ENCODE data around the gene MAP7.
"Not testable (repeated sequence)": the region's sequence is repeated elsewhere in the genome, so short reads cannot be mapped to it uniquely, and the experiment has no call there.

MAP7 gene

DNA sequence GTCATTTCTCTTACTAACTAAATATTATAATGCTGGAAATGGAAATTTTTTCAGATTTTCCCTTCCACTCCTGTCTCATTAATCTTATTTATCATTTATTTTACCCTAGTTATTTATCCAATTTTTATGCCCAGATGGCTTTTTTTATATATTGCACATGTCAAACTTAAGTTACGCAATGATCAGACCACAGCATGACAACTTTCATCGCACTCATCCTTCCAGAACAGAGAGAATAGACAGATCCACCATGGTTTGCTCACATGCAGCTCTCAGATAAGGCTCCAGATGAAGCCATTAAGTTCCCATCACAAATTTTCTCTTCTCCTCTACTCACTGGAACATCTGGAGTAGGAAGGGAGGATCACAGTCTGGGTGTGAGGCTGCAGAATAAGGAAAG, 48.7 kb downstream of the MAP7 start:
- TF ChIP-seq, protein P1, sequence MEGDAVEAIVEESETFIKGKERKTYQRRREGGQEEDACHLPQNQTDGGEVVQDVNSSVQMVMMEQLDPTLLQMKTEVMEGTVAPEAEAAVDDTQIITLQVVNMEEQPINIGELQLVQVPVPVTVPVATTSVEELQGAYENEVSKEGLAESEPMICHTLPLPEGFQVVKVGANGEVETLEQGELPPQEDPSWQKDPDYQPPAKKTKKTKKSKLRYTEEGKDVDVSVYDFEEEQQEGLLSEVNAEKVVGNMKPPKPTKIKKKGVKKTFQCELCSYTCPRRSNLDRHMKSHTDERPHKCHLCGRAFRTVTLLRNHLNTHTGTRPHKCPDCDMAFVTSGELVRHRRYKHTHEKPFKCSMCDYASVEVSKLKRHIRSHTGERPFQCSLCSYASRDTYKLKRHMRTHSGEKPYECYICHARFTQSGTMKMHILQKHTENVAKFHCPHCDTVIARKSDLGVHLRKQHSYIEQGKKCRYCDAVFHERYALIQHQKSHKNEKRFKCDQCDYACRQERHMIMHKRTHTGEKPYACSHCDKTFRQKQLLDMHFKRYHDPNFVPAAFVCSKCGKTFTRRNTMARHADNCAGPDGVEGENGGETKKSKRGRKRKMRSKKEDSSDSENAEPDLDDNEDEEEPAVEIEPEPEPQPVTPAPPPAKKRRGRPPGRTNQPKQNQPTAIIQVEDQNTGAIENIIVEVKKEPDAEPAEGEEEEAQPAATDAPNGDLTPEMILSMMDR (IDR thresholded peaks at IDR 0.05; ENCODE audit: insufficient read depth, low read length, missing control alignments), result no peak
- no peak overlapping the region for H3K4me3 ChIP-seq (ENCODE audit: low read depth, low read length)
- ChIA-PET POLR2A (no interaction called here), CTCF (no interaction called here)
- no peak for DNase-seq (ENCODE audit: low read depth, low spot score)

- ChIA-PET POLR2A (no interaction called here), CTCF (no interaction called here)
- TF ChIP-seq, protein P1 (IDR thresholded peaks at IDR 0.05; ENCODE audit: insufficient read depth, low read length, missing control alignments), result no peak
- no peak for DNase-seq (ENCODE audit: low read depth, low spot score)
- H3K4me3 ChIP-seq (ENCODE audit: low read depth, low read length), result no peak overlapping the region
These were observed 49.1 kb downstream of the MAP7 start for GRCh38 chr6:136501096-136501495.

DNA sequence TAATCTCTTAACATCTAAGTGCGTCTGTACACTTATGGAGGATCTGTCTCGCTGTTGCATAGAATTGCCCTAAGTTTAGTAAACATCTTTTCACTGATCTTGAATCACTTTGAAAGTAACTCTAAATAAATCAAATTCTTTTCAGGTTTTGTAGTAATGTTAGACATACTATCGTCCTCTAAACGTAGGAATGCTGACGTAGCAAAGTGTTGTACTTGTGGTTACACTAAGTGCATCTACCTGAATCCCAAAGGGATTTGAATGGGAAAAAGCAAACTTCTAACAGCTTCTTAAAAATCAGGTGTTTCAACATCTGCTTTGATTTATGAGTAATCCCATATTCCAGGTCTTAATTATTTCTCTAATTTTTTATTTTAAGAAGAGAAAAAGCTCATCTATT, 49.8 kb downstream of the MAP7 start:
- ChIA-PET POLR2A (no interaction called here), CTCF (no interaction called here)
- H3K4me3 ChIP-seq (ENCODE audit: low read depth, low read length), result no peak overlapping the region
- no peak for DNase-seq (ENCODE audit: low read depth, low spot score)
- TF ChIP-seq, protein P1 (IDR thresholded peaks at IDR 0.05; ENCODE audit: insufficient read depth, low read length, missing control alignments), result no peak

DNA sequence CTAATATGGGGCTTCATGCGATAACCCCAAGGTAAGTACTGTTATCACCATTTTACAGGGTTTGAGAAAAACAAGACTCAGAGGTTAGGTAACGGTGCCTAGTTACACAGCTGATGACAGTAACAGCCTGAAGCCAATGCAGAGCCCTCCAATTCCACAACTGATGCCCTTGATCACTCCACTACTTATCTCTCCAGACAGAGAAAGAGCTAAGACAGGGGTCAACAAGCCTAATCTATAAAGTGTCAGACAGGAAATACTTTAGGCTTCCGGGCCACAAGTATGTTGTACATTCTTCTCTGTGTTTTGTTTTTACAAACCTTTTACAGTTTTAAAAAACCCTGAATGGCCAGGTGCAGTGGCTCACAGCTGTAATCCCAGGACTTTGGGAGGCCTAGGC, 50.9 kb downstream of the MAP7 start:
- POLR2A ChIA-PET, result no interaction called here
- H3K4me3 ChIP-seq (ENCODE audit: low read depth, low read length), result no peak overlapping the region
- DNase-seq (ENCODE audit: low read depth, low spot score), result no peak
- TF ChIP-seq, protein P1 (IDR thresholded peaks at IDR 0.05; ENCODE audit: insufficient read depth, low read length, missing control alignments), result no peak
- CTCF ChIA-PET, result interaction anchor here (0.7 kb wide), 1 partner anchor 925 kb away, joined by 4 read pairs; no protein-coding TSS in a partner anchor

DNA sequence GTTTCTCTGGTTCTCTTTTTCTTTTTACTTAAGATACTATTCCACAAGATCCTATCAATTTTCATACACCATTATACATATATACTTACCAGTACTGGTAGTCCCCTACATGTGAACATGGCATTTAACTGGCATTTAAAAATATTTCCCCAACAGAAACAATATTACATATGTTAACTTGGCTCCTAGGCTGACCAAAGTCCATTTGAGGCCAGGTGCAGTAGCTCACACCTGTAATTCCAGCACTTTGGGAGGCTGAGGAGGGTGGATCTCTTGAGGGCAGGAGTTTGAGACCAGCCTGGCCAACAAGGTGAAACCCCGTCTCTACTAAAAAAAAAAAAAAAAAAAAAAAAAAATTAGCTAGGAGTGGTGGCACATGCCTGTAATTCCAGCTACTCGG, 53.8 kb downstream of the MAP7 start:
- DNase-seq (ENCODE audit: low read depth, low spot score); CTCF ChIA-PET; POLR2A ChIA-PET; H3K4me3 ChIP-seq (ENCODE audit: low read depth, low read length): not testable (repeated sequence)

DNA sequence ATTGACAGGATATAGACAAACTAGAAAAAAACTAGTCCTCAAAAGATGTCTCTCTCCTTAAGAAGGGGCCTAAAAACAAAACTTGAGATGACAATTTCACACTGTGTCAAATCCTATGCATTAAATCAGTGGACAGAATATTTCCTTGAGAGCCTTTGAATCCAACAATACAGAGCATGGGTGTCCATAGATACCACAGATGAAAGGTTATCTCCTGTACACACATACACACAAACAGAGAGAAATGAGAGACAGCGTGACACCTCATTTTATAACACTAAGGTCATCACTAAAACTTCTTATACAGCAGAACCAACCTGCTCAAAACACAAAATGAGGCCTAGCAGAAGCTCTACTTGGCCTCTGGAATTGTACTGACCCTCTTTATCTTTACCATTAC, 55.5 kb downstream of the MAP7 start:
- CTCF ChIA-PET, result no interaction called here
- POLR2A ChIA-PET, result interaction anchor here (0.5 kb wide), 1 partner anchor 277 kb away, joined by 5 read pairs; no protein-coding TSS in a partner anchor
- H3K4me3 ChIP-seq (ENCODE audit: low read depth, low read length), result no peak overlapping the region
- DNase-seq (ENCODE audit: low read depth, low spot score), result no peak
- TF ChIP-seq, protein P1 (IDR thresholded peaks at IDR 0.05; ENCODE audit: insufficient read depth, low read length, missing control alignments), result no peak

DNA sequence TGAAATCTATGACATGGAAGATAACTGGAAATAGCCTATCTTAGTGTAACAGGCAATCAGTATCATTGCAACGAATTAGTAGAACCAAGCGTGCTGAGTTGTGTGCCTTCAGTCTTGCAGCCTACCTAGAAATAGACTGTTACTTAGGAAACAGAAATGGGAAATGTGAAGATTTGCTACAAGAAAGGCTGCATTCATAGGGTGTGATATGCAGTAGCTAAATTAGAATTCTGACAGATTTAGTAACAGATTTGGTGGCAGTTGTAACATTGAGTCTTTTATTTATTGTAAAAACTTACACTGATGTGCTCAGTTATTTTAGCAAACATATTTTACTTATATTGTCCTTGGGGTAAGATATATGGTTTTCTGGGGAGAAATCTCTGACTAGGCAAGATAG, 56.2 kb downstream of the MAP7 start:
- TF ChIP-seq, protein P1 (IDR thresholded peaks at IDR 0.05; ENCODE audit: insufficient read depth, low read length, missing control alignments), result no peak
- DNase-seq (ENCODE audit: low read depth, low spot score), result no peak
- ChIA-PET POLR2A (no interaction called here), CTCF (no interaction called here)
- no peak overlapping the region for H3K4me3 ChIP-seq (ENCODE audit: low read depth, low read length)
